HepG2 (cell line): Measurements from ENCODE around the gene INPP5K. TPM values are rescaled to one million over a fixed set of nuclear protein-coding genes. Genes with fewer than 3 reads are reported as not detected.

Experiments
- ATAC-seq: fragments of 200-7000 bp; cut with Tn5 transposase; 3 replicates; pipeline ENCODE4 v1.9.1; 2020; ENCODE audit warnings: mild to moderate bottlenecking, moderate library complexity
- BruUV-seq: library from RNA; stranded (reverse); fragments of 400-500 nt; replicated peaks from 2 replicates; lab custom pipeline; 2021; lab: Mats Ljungman, UMichigan
- CTCF ChIA-PET: fragments of 300-600 bp; formaldehyde crosslinking; extraction: SDS; loops from one replicate; lab custom pipeline; 2021; ENCODE audit warnings: low total read pairs, inconsistent platforms, low intra/inter-chr PET ratio; lab: Yijun Ruan, JAX
- POLR2A ChIA-PET: fragments of 350-600 bp; sonication (Branson Sonifier 250); formaldehyde crosslinking; loops from one replicate; lab custom pipeline; 2020; ENCODE audit warnings: antibody characterized with exemption, inconsistent platforms; lab: Yijun Ruan, JAX
- DNase-seq: peaks from one replicate; pipeline ENCODE4 v3.0.0-alpha.2; 2015; ENCODE audit warnings: low spot score
- FAIRE-seq: peaks from 3 replicates; lab custom pipeline; 2011; peaks lifted over from hg19 to GRCh38; lab: Jason Lieb, UNC
- H2AFZ ChIP-seq: one replicate; pipeline ENCODE4 v1.6.1; 2011; ENCODE audit warnings: low read length, inconsistent platforms
- H3K27ac ChIP-seq: fragments of 300-600 bp; 3 replicates; pipeline ENCODE4 v1.8.0; 2011; ENCODE audit warnings: mixed run types, mild to moderate bottlenecking, mixed read lengths, low read length, inconsistent platforms; ENCODE audit not compliant: insufficient read depth; ENCODE audit errors: extremely low read length
- H3K27me3 ChIP-seq, 2 experiments: fragments of 200-600 bp in 1 of 2; 2 replicates in 1 of 2; 3 replicates in 1 of 2; pipeline versions ENCODE4 v1.6.0 to v1.8.0; 2011; ENCODE audit warnings: low read length in 2 of 2, mild to moderate bottlenecking in 2 of 2, moderate library complexity in 2 of 2, inconsistent platforms in 1 of 2; ENCODE audit not compliant: insufficient read depth in 2 of 2, control insufficient read depth in 1 of 2
- H3K36me3 ChIP-seq, 2 experiments: fragments of 200-600 bp in 1 of 2; replicated peaks in 1 of 2; 2 replicates in 1 of 2; 3 replicates in 1 of 2; pipeline versions ENCODE4 v1.5.1 to v1.8.0; 2011; ENCODE audit warnings: low read length in 2 of 2, inconsistent platforms in 1 of 2; ENCODE audit not compliant: insufficient read depth in 2 of 2, control insufficient read depth in 1 of 2
- H3K4me1 ChIP-seq: 2 replicates; pipeline ENCODE4 v1.5.1; 2012; ENCODE audit warnings: low read length, inconsistent platforms; ENCODE audit not compliant: insufficient read depth
- H3K4me2 ChIP-seq: 2 replicates; pipeline ENCODE4 v1.6.0; 2011; ENCODE audit warnings: low read depth, low read length, inconsistent platforms
- H3K4me3 ChIP-seq, 3 experiments: fragments of 200-600 bp in 1 of 3; sonication (generic), shearing (Covaris generic) in 1 of 3; replicated peaks in 1 of 3; 2 replicates each; pipeline ENCODE4 v1.5.1; 2011 to 2016; ENCODE audit warnings: low read length in 3 of 3, inconsistent platforms in 2 of 3, low read depth in 2 of 3, mild to moderate bottlenecking in 2 of 3, control low read depth in 1 of 3, mixed read lengths in 1 of 3; ENCODE audit not compliant: insufficient read depth in 1 of 3
- H3K79me2 ChIP-seq: one replicate; pipeline ENCODE4 v1.6.1; 2011; ENCODE audit warnings: low read length, inconsistent platforms; ENCODE audit not compliant: insufficient read depth
- H3K9ac ChIP-seq: 2 replicates; pipeline ENCODE4 v1.6.0; 2011; ENCODE audit warnings: mild to moderate bottlenecking, low read depth, low read length, inconsistent platforms; ENCODE audit not compliant: insufficient read depth
- H3K9me3 ChIP-seq: 2 replicates; pipeline ENCODE4 v1.5.1; 2012; ENCODE audit warnings: mild to moderate bottlenecking, low read length
- H4K20me1 ChIP-seq: 2 replicates; pipeline ENCODE4 v1.6.0; 2011; ENCODE audit warnings: inconsistent platforms, mild to moderate bottlenecking, low read length, moderate library complexity; ENCODE audit not compliant: insufficient read depth
- PATZ1 ChIP-seq: sonication (generic); formaldehyde crosslinking; IDR thresholded peaks from 2 replicates; pipeline ENCODE4 v1.4.0; 2020; ENCODE audit warnings: missing genetic modification reagents
- YEATS2 ChIP-seq: sonication (generic); formaldehyde crosslinking; IDR thresholded peaks from 2 replicates; pipeline ENCODE4 v1.4.0; 2020; ENCODE audit warnings: missing genetic modification reagents, borderline replicate concordance
- ZFP36 ChIP-seq: fragments of 150-350 bp; IDR thresholded peaks from 2 replicates; pipeline ENCODE4 v1.6.1; 2018; ENCODE audit warnings: borderline replicate concordance, low read length, low read depth; ENCODE audit not compliant: partially characterized antibody
- WGBS: methylation state at CpG from one replicate; pipeline ENCODE4 v1.1.6; 2017; ENCODE audit warnings: low lambda C conversion rate; 5-methylcytosine and 5-hydroxymethylcytosine counted together
- in situ Hi-C: cut with HindIII; loops from 2 replicates; pipeline ENCODE4 v1.10.0; 2017; ENCODE audit warnings: low pct_unique_long_range_greater_than_20kb; ENCODE audit not compliant: extremely low pct_ligation_motif_present
- intact Hi-C: fragments of 100-400 bp; cut with micrococcal nuclease; formaldehyde crosslinking; loops from one replicate; pipeline ENCODE4 v1.10.0; 2022; ENCODE audit not compliant: unreplicated experiment
- polyA plus RNA-seq, 8 experiments: library from polyadenylated mRNA; depleted of rRNA in 3 of 8; stranded (reverse) in 7 of 8; unstranded in 1 of 8; fragments of >200 nt; fragmentation: Illumina TruSeq in 4 of 8; extraction: Trizol in 4 of 8; gene quantifications; 2 replicates each; pipeline versions ENCODE4 v1.2.1 to v1.2.3, GENCODE V29; 2011 to 2016; ENCODE audit warnings: low read depth in 4 of 8, missing spikeins in 1 of 8, mixed read lengths in 1 of 8; ENCODE audit not compliant: insufficient read depth in 1 of 8
- total RNA-seq, 5 experiments: library from RNA; depleted of rRNA; stranded (reverse); fragments of >200 nt; fragmentation: Illumina TruSeq; extraction: Trizol; gene quantifications; 2 replicates each; pipeline ENCODE4 v1.2.3, GENCODE V29; 2016; ENCODE audit warnings: low read depth in 1 of 5

Gene INPP5K
- total and polyA plus RNA-seq, 2 of the 13 experiments (the other 11 are each of a cell fraction or from before 2014, with no cell fraction given): 4.8 to 9.6 TPM

GRCh38 chr17:1560101-1560857 lies 43.9 kb upstream of the INPP5K start:
- no peak for ATAC-seq
- Histone ChIP-seq H3K27me3 (0 out of 5 replicates have a peak, but pooled peaks cover 0 to 7% of the 10 kb centered on the region in 2 experiments), H3K9me3 (no peaks in the 10 kb centered on the region), H2AFZ (no peak overlapping the region), H3K4me3 (0 out of 6 replicates have a peak overlapping the region, but pooled peaks of 1 of the 3 experiments have one; percentile 10), H4K20me1 (peaks cover 8% of the 10 kb centered on the region; the same call in 1 of the 2 replicates), H3K36me3 (peaks cover 0 to 16% of the 10 kb centered on the region in 2 experiments; a peak in 3 of 5 replicates), H3K27ac (no peak overlapping the region), H3K4me1 (peaks cover 37% of the 10 kb centered on the region), H3K9ac (peak overlapping the region; percentile 82; the same call in 1 of the 2 replicates), H3K4me2 (peak overlapping the region; percentile 93), H3K79me2 (peaks cover 43% of the 10 kb centered on the region)
- FAIRE-seq: no peak
- no TSS peak for BruUV-seq
- CTCF ChIA-PET: no interaction called here
- no peak for DNase-seq
- intact Hi-C loops: loop anchor here (5.0 kb wide), 1 partner anchor 43 kb away; the partner anchor contains the start of gene INPP5K
- in situ Hi-C loops: no loop called here
- TF ChIP-seq PATZ1 (CRISPR knock-in tag): no peak
- TF ChIP-seq ZFP36: no peak
- TF ChIP-seq YEATS2 (CRISPR knock-in tag): no peak
- 88% methylated on average over 14 of the region's 22 CpGs for WGBS
- POLR2A ChIA-PET: interaction anchor here (1.6 kb wide), 1 partner anchor 13 kb away, joined by 3 read pairs; no protein-coding TSS in a partner anchor
